Activated T-cell treated with anti-CD3 and anti-CD28 coated beads for 24 hours (primary cell): ENCODE results near the gene TOR1A.
"Not testable (repeated sequence)": the region's sequence is repeated elsewhere in the genome, so short reads cannot be mapped to it uniquely, and the experiment has no call there.

Experiments used
- DNase-seq: peaks from one replicate; pipeline ENCODE4 v3.0.0-alpha.2; 2020; ENCODE audit warnings: low read depth

Gene TOR1A

GRCh38 chr9:129781981-129782380 is 42.0 kb downstream of the TOR1A start:
- DNase-seq = no peak

GRCh38 chr9:129781131-129781530 is 42.8 kb downstream of the TOR1A start:
- no peak for DNase-seq

- DNase-seq = no peak
These were observed 44.3 kb downstream of the TOR1A start for GRCh38 chr9:129779560-129780190.

GRCh38 chr9:129778469-129778868 is 45.5 kb downstream of the TOR1A start:
- DNase-seq = no peak

GRCh38 chr9:129777769-129778130 is 46.2 kb downstream of the TOR1A start:
- DNase-seq = no peak

- peak; percentile 28 for DNase-seq
These were observed 46.8 kb downstream of the TOR1A start for GRCh38 chr9:129776938-129777768.

- no peak for DNase-seq
These were observed 47.4 kb downstream of the TOR1A start for GRCh38 chr9:129776566-129776937.

- DNase-seq = not testable (repeated sequence)
These were observed 47.8 kb downstream of the TOR1A start for GRCh38 chr9:129776096-129776495.

GRCh38 chr9:129775448-129775798 is 48.5 kb downstream of the TOR1A start:
- DNase-seq = no peak

GRCh38 chr9:129774791-129775447 is 49.0 kb downstream of the TOR1A start:
- DNase-seq = no peak

GRCh38 chr9:129773262-129774048 is 50.5 kb downstream of the TOR1A start:
- no peak for DNase-seq

GRCh38 chr9:129770741-129771140 is 53.2 kb downstream of the TOR1A start:
- no peak for DNase-seq

- no peak for DNase-seq
These were observed 54.3 kb downstream of the TOR1A start for GRCh38 chr9:129769669-129770068.

GRCh38 chr9:129768486-129768885 is 55.5 kb downstream of the TOR1A start:
- DNase-seq = no peak

- DNase-seq = no peak
These were observed 58.1 kb downstream of the TOR1A start for GRCh38 chr9:129765764-129766317.

- no peak for DNase-seq
These were observed 60.7 kb downstream of the TOR1A start for GRCh38 chr9:129762985-129763926.
